Spleen (tissue), 11 donors: ENCODE data around the gene SLC45A1. TPM values are rescaled to one million over a fixed set of nuclear protein-coding genes. Genes with fewer than 3 reads are reported as not detected.

Experiments used
- DNase-seq: peaks from one replicate; pipeline ENCODE4 v3.0.0-alpha.2; 2020
- H3K27ac ChIP-seq, 8 donors: fragments of 200-600 bp; sonication (generic) in 7 of 8; 1 replicate in 4 of 8; 2 replicates in 4 of 8; pipeline versions ENCODE4 v1.5.0 to v1.8.0; 2016 to 2021; ENCODE audit warnings: inconsistent platforms in 4 of 8, mild to moderate bottlenecking in 4 of 8, moderate library complexity in 1 of 8
- H3K27me3 ChIP-seq, 7 donors: fragments of 200-600 bp; sonication (generic) in 6 of 7; replicated peaks in 1 of 7; 1 replicate in 4 of 7; 2 replicates in 3 of 7; pipeline versions ENCODE4 v1.5.0 to v1.8.0; 2016 to 2021; ENCODE audit warnings: inconsistent platforms in 3 of 7, mild to moderate bottlenecking in 1 of 7
- H3K36me3 ChIP-seq, 6 donors: fragments of 200-600 bp; sonication (generic) in 5 of 6; 1 replicate in 4 of 6; 2 replicates in 2 of 6; pipeline versions ENCODE4 v1.5.0 to v1.8.0; 2016 to 2021; ENCODE audit warnings: inconsistent platforms in 2 of 6
- H3K4me1 ChIP-seq, 6 donors: fragments of 200-600 bp; sonication (generic) in 5 of 6; 1 replicate in 3 of 6; 2 replicates in 3 of 6; pipeline versions ENCODE4 v1.5.0 to v1.8.0; 2016 to 2021; ENCODE audit warnings: inconsistent platforms in 3 of 6
- H3K4me3 ChIP-seq, 8 donors: fragments of 200-600 bp; sonication (generic) in 7 of 8; 1 replicate in 4 of 8; 2 replicates in 4 of 8; pipeline versions ENCODE4 v1.5.0 to v1.8.0; 2016 to 2021; ENCODE audit warnings: inconsistent platforms in 4 of 8, mild to moderate bottlenecking in 4 of 8, moderate library complexity in 2 of 8
- H3K9me3 ChIP-seq, 8 donors: fragments of 200-600 bp; sonication (generic) in 7 of 8; 1 replicate in 4 of 8; 2 replicates in 4 of 8; pipeline versions ENCODE4 v1.5.0 to v1.8.0; 2016 to 2021; ENCODE audit warnings: inconsistent platforms in 4 of 8
- POLR2A ChIP-seq, 3 donors: fragments of 450-650 bp; IDR thresholded peaks; one replicate each; pipeline ENCODE4 v1.5.1; 2017; ENCODE audit warnings: antibody characterized with exemption in 3 of 3, mild to moderate bottlenecking in 1 of 3
- POLR2AphosphoS5 ChIP-seq, 3 donors: sonication (generic); formaldehyde crosslinking; IDR thresholded peaks; one replicate each; pipeline ENCODE4 v1.5.1; 2017; ENCODE audit warnings: antibody characterized with exemption in 3 of 3
- whole genome bisulfite sequencing, 5 donors: extraction: QIAGEN DNeasy Blood & Tissue Kit in 3 of 5; methylation state at CpG; one replicate each; pipeline versions ENCODE4 v1.1.5 to v1.1.7; 2013 to 2018; 5-methylcytosine and 5-hydroxymethylcytosine counted together
- intact Hi-C: fragments of 100-400 bp; cut with DNase I; formaldehyde crosslinking; loops from one replicate; pipeline ENCODE4 v1.15.0; 2023; ENCODE audit warnings: low total_unique reads
- polyA plus RNA-seq, 3 donors: library from polyadenylated mRNA; stranded (reverse); fragments of 200-250 nt; gene quantifications; one replicate each; pipeline ENCODE4 v1.2.1, GENCODE V29; 2013
- total RNA-seq, 7 donors: library from RNA; depleted of rRNA in 3 of 7; stranded (reverse); fragments of >200 nt in 3 of 7; fragmentation: NEBNext Ultra II Directional in 4 of 7; extraction: Animal tissue kit (Norgen Biotek cat#: 25700) in 4 of 7; gene quantifications; one replicate each; pipeline versions ENCODE4 v1.1.0 to v1.2.1, GENCODE V29; 2016 to 2021
- TF ChIP-seq, protein P1 (sequence below), 11 experiments: fragments of 200-600 bp in 7 of 11; fragments of 450-650 bp in 4 of 11; sonication (generic) in 4 of 11; IDR thresholded peaks in 8 of 11; conservative IDR thresholded peaks in 3 of 11; 1 replicate in 7 of 11; 2 replicates in 4 of 11; pipeline versions ENCODE4 v1.4.0 to v1.8.0; 2016 to 2021; ENCODE audit warnings: antibody characterized with exemption in 11 of 11, inconsistent platforms in 4 of 11, mild to moderate bottlenecking in 1 of 11
- donor health status: healthy with polysubstance abuse.
- donor health status: DM: no; HTN: no; CAD: no; lungs with moderate emphysema.
- donor health status: DM: no; HTN: no; CAD: no.
- donor health status: Bipolar disorder and iron deficiency.
- donor health status: healthy.
- donor health status: DM: no; HTN: no; CAD: no.
- donor health status: DM: yes; HTN: yes; CAD: no.

The SLC45A1 gene
- total and polyA plus RNA-seq, 10 donors, result 1.3 to 3.3 (median 2.8) TPM

DNA sequence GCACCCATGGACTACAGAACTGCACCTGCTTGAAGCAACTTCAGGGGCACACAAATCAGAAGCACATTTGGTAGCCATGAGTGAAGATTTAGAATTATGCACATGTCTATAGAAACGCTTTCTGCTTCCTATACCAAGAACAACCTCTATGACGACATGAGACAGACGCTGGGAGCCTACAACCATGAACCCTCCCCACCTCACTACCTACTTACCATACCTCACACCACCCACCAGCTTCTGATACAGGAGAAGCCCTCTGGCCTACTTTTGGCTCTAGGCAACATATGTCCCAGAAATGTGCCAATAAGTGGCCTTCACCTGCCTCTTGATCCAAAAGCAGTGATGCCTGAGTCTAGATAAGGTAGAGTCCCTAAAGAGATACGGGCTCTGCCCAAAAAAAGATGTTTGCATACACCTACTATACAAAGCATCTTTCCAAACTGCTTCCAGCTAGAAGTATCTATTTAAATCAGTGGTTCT is 58.5 kb downstream of the SLC45A1 start:
- Histone ChIP-seq H3K27ac (peak overlapping the region in 5 of 8 donors; percentile 33 to 77 (median 74)), H3K4me1 (peaks cover 31 to 99% (median 71%) of the 10 kb centered on the region in 6 donors), H3K4me3 (no peak overlapping the region), H3K36me3 (peaks cover 0 to 86% (median 14%) of the 10 kb centered on the region in 6 donors), H3K9me3 (no peaks in the 10 kb centered on the region), H3K27me3 (no peaks in the 10 kb centered on the region)
- WGBS, 5 donors, result 67 to 93% (median 71%) methylated on average over 4 of the region's 4 CpGs
- intact Hi-C loops, result loop anchor here (10.0 kb wide), 1 partner anchor 48 kb away; no protein-coding TSS in a partner anchor
- no peak for DNase-seq
- TF ChIP-seq POLR2AphosphoS5 (IDR thresholded peaks at IDR 0.05), result no peak
- TF ChIP-seq, protein P1, sequence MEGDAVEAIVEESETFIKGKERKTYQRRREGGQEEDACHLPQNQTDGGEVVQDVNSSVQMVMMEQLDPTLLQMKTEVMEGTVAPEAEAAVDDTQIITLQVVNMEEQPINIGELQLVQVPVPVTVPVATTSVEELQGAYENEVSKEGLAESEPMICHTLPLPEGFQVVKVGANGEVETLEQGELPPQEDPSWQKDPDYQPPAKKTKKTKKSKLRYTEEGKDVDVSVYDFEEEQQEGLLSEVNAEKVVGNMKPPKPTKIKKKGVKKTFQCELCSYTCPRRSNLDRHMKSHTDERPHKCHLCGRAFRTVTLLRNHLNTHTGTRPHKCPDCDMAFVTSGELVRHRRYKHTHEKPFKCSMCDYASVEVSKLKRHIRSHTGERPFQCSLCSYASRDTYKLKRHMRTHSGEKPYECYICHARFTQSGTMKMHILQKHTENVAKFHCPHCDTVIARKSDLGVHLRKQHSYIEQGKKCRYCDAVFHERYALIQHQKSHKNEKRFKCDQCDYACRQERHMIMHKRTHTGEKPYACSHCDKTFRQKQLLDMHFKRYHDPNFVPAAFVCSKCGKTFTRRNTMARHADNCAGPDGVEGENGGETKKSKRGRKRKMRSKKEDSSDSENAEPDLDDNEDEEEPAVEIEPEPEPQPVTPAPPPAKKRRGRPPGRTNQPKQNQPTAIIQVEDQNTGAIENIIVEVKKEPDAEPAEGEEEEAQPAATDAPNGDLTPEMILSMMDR (IDR thresholded peaks at IDR 0.05 in 8 of 11, conservative IDR thresholded peaks at IDR 0.05 in 3 of 11), result no peak
- TF ChIP-seq POLR2A (IDR thresholded peaks at IDR 0.05), result no peak

DNA sequence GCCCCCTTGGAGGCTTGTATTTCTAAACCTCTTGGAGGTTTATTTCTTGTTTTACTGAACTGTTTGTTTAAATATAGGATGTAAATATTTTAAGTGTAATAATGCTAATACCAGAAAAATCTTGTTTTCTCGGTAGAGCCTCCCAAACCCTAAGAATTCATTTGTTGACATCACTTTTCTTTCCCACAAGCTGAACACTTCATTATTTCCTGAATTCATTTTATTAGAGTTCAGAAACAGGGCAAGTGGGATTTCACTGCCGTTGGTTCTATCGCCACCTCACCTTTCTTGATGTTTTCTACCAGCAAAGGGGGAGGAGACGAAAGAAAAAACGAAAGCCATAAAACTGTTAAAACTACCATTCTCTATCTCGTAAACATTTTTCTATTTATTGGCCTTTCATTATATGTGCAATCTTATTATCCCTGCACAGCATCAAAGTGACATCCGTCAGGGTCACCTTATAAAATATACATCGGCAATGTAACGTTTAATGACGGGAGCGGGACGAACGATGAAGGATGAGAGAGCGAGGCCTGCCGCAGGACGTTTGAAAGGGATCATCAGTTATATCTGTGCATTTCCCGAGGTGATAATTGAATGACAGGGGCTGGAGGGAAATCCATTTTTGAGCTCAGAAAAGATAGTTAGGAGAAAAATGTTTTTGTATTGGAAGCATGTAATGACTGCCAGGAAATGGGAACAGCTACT is 59.5 kb downstream of the SLC45A1 start:
- Histone ChIP-seq H3K36me3 (peaks cover 0 to 86% (median 11%) of the 10 kb centered on the region in 6 donors), H3K27ac (peak overlapping the region in 7 of 8 donors; percentile 36 to 77 (median 64)), H3K4me3 (no peak overlapping the region), H3K4me1 (peaks cover 34 to 99% (median 73%) of the 10 kb centered on the region in 6 donors), H3K9me3 (no peaks in the 10 kb centered on the region), H3K27me3 (no peaks in the 10 kb centered on the region)
- WGBS, 5 donors, result 90 to 91% (median 91%) methylated on average over 17 of the region's 17 CpGs
- intact Hi-C loops, result loop anchor here (10.0 kb wide), 1 partner anchor 47 kb away; no protein-coding TSS in a partner anchor
- DNase-seq, result no peak
- no peak for TF ChIP-seq POLR2AphosphoS5 (IDR thresholded peaks at IDR 0.05)
- TF ChIP-seq POLR2A (IDR thresholded peaks at IDR 0.05), result no peak
- TF ChIP-seq, protein P1 (IDR thresholded peaks at IDR 0.05 in 8 of 11, conservative IDR thresholded peaks at IDR 0.05 in 3 of 11), result no peak

DNA sequence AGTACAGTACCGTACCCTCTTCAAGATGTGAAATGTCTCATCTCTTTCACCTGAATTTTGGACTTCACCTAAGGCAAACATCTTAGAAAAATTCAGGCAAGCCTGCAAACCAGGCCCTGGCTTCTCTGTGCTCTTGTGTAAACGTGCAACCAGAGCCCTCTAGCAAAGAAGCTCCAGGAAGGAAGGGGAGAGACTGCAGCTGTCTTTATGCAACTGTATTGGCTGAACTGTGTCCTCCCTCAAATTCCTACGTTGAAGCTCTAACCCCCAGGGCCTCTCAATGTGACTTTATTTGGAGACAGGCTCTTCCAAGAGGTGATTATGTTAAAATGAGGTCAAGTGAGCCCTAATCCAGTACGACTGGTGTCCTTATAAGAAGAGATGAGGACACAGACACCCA is 60.3 kb downstream of the SLC45A1 start:
- peaks cover 0 to 81% (median 9%) of the 10 kb centered on the region in 6 donors for H3K36me3 ChIP-seq
- 27 to 43% (median 36%) methylated on average over 4 of the region's 4 CpGs for WGBS, 5 donors
- peak in 1 of 3 donors; percentile 49 for TF ChIP-seq POLR2AphosphoS5 (IDR thresholded peaks at IDR 0.05)
- TF ChIP-seq, protein P1 (IDR thresholded peaks at IDR 0.05 in 8 of 11, conservative IDR thresholded peaks at IDR 0.05 in 3 of 11), result no peak
- peaks cover 40 to 99% (median 76%) of the 10 kb centered on the region in 6 donors for H3K4me1 ChIP-seq
- H3K27me3 ChIP-seq, result no peaks in the 10 kb centered on the region
- H3K27ac ChIP-seq, result peak overlapping the region in 7 of 8 donors; percentile 57 to 77 (median 64)
- DNase-seq, result no peak
- no peak overlapping the region for H3K4me3 ChIP-seq
- no peaks in the 10 kb centered on the region for H3K9me3 ChIP-seq
- intact Hi-C loops, result loop anchor here (10.0 kb wide), 1 partner anchor 47 kb away; no protein-coding TSS in a partner anchor

DNA sequence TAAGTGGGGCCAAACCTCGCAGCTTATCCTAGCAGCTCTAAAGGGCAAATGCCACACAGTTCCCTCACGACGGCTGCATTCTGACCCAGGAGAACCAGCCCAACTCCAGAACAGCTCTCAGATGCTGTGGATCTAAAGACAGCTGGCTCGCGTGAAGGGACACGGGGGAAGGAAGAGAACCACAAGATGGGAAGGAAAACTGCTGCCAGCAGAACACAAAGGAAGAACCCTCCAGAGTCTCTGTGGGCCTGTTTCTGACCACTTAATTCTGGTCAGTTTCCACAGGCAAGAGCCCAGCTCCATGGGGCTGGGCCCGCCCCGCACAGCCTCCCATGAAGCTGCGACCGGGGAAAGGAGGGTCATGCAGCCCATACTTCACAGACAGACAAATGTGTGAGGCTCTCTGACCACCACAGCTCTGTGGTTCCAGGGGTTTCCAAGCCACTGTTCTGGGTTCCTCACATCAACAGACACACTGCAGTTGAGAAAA is 61.1 kb downstream of the SLC45A1 start:
- Histone ChIP-seq H3K4me1 (peaks cover 39 to 99% (median 76%) of the 10 kb centered on the region in 6 donors), H3K27me3 (no peaks in the 10 kb centered on the region), H3K4me3 (no peak overlapping the region), H3K27ac (peak overlapping the region in 7 of 8 donors; percentile 57 to 77 (median 64)), H3K36me3 (peaks cover 0 to 81% (median 5%) of the 10 kb centered on the region in 6 donors), H3K9me3 (no peaks in the 10 kb centered on the region)
- TF ChIP-seq, protein P1 (IDR thresholded peaks at IDR 0.05 in 8 of 11, conservative IDR thresholded peaks at IDR 0.05 in 3 of 11), result no peak
- TF ChIP-seq POLR2AphosphoS5 (IDR thresholded peaks at IDR 0.05), result no peak
- no peak for TF ChIP-seq POLR2A (IDR thresholded peaks at IDR 0.05)
- 65 to 75% (median 70%) methylated on average over 9 to 10 of the region's 10 CpGs for WGBS, 5 donors
- no peak for DNase-seq
- intact Hi-C loops, result loop anchor here (10.0 kb wide), 1 partner anchor 46 kb away; no protein-coding TSS in a partner anchor
